ENCODE data around the gene LEF1. TPM values are rescaled to one million over a fixed set of nuclear protein-coding genes. Genes with fewer than 3 reads are reported as not detected.

LEF1 gene
- polyA plus RNA-seq, 1 donor (not counting 4 experiments of a cell fraction or from before 2014, with no cell fraction given): 1.5 TPM

- no peaks in the 10 kb centered on the region for H3K9me1 ChIP-seq (ENCODE audit: control insufficient read depth, extremely low read depth, insufficient read depth, low read length)
- FAIRE-seq: no peak
- no peak for DNase-seq (ENCODE audit: low read depth, low spot score)
- H3K9ac ChIP-seq (ENCODE audit: control insufficient read depth, extremely low read depth, insufficient read depth, low read length): no peak overlapping the region
- H3K4me1 ChIP-seq (ENCODE audit: control insufficient read depth, extremely low read depth, insufficient read depth, low read length): no peaks in the 10 kb centered on the region
- H3K4me2 ChIP-seq (ENCODE audit: control insufficient read depth, extremely low read depth, insufficient read depth, low read depth, low read length): no peak overlapping the region
- no peak overlapping the region for H3K4me3 ChIP-seq (ENCODE audit: control insufficient read depth in 2 of 3, extremely low read depth in 1 of 3, insufficient read depth in 2 of 3, low read depth in 1 of 3, low read length in 3 of 3)
- H4K20me1 ChIP-seq (ENCODE audit: control insufficient read depth, extremely low read depth, insufficient read depth, low read length): no peaks in the 10 kb centered on the region
- no peaks in the 10 kb centered on the region for H3K36me3 ChIP-seq (ENCODE audit: control insufficient read depth in 2 of 2, extremely low read depth in 1 of 2, insufficient read depth in 2 of 2, low read length in 2 of 2)
- TF ChIP-seq CTCF (optimal IDR thresholded peaks at IDR 0.05 in 1 of 3, IDR thresholded peaks at IDR 0.05 in 1 of 3, conservative IDR thresholded peaks at IDR 0.05 in 1 of 3; ENCODE audit: extremely low read depth in 1 of 3, insufficient read depth in 2 of 3, low read length in 3 of 3) (no peak), EZH2 (IDR thresholded peaks at IDR 0.05; ENCODE audit: low read length) (no peak)
- H3K9me3 ChIP-seq (ENCODE audit: control insufficient read depth, low read depth, low read length): no peaks in the 10 kb centered on the region
- H2AFZ ChIP-seq (ENCODE audit: control insufficient read depth, low read length): no peak overlapping the region
- no peaks in the 10 kb centered on the region for H3K79me2 ChIP-seq (ENCODE audit: control insufficient read depth, insufficient read depth, low read length)
- dilution Hi-C loops (cut with MboI; ENCODE audit: extremely low pct_ligation_motif_present, low sequenced_read_pairs): no loop called here
- H3K27ac ChIP-seq (ENCODE audit: control insufficient read depth, insufficient read depth, low read length): no peak overlapping the region
- peaks cover 19% of the 10 kb centered on the region for H3K27me3 ChIP-seq (ENCODE audit: control insufficient read depth, extremely low read depth, insufficient read depth, low read length)
These were observed 12.3 kb downstream of the LEF1 start for GRCh38 chr4:108156391-108156790.

GRCh38 chr4:108155373-108155772 lies 13.4 kb downstream of the LEF1 start:
- Histone ChIP-seq H3K4me1 (ENCODE audit: control insufficient read depth, extremely low read depth, insufficient read depth, low read length) (no peaks in the 10 kb centered on the region), H3K79me2 (ENCODE audit: control insufficient read depth, insufficient read depth, low read length) (no peaks in the 10 kb centered on the region), H3K9me1 (ENCODE audit: control insufficient read depth, extremely low read depth, insufficient read depth, low read length) (no peaks in the 10 kb centered on the region), H3K4me2 (ENCODE audit: control insufficient read depth, extremely low read depth, insufficient read depth, low read depth, low read length) (no peak overlapping the region), H3K9ac (ENCODE audit: control insufficient read depth, extremely low read depth, insufficient read depth, low read length) (no peak overlapping the region), H3K36me3 (ENCODE audit: control insufficient read depth in 2 of 2, extremely low read depth in 1 of 2, insufficient read depth in 2 of 2, low read length in 2 of 2) (no peaks in the 10 kb centered on the region), H3K9me3 (ENCODE audit: control insufficient read depth, low read depth, low read length) (no peaks in the 10 kb centered on the region), H3K27me3 (ENCODE audit: control insufficient read depth, extremely low read depth, insufficient read depth, low read length) (peaks cover 16% of the 10 kb centered on the region), H4K20me1 (ENCODE audit: control insufficient read depth, extremely low read depth, insufficient read depth, low read length) (no peaks in the 10 kb centered on the region), H3K27ac (ENCODE audit: control insufficient read depth, insufficient read depth, low read length) (no peak overlapping the region), H2AFZ (ENCODE audit: control insufficient read depth, low read length) (no peak overlapping the region), H3K4me3 (ENCODE audit: control insufficient read depth in 2 of 3, extremely low read depth in 1 of 3, insufficient read depth in 2 of 3, low read depth in 1 of 3, low read length in 3 of 3) (no peak overlapping the region)
- FAIRE-seq (no peak), DNase-seq (ENCODE audit: low read depth, low spot score) (no peak)
- dilution Hi-C loops (cut with MboI; ENCODE audit: extremely low pct_ligation_motif_present, low sequenced_read_pairs): no loop called here
- TF ChIP-seq CTCF (optimal IDR thresholded peaks at IDR 0.05 in 1 of 3, IDR thresholded peaks at IDR 0.05 in 1 of 3, conservative IDR thresholded peaks at IDR 0.05 in 1 of 3; ENCODE audit: extremely low read depth in 1 of 3, insufficient read depth in 2 of 3, low read length in 3 of 3) (no peak), EZH2 (IDR thresholded peaks at IDR 0.05; ENCODE audit: low read length) (no peak)
